Measurements from ENCODE around the gene LHFPL4. TPM values are rescaled to one million over a fixed set of nuclear protein-coding genes. Genes with fewer than 3 reads are reported as not detected.

Gene LHFPL4
- total RNA-seq, 2 experiments from 2014 or later, result not detected

DNA sequence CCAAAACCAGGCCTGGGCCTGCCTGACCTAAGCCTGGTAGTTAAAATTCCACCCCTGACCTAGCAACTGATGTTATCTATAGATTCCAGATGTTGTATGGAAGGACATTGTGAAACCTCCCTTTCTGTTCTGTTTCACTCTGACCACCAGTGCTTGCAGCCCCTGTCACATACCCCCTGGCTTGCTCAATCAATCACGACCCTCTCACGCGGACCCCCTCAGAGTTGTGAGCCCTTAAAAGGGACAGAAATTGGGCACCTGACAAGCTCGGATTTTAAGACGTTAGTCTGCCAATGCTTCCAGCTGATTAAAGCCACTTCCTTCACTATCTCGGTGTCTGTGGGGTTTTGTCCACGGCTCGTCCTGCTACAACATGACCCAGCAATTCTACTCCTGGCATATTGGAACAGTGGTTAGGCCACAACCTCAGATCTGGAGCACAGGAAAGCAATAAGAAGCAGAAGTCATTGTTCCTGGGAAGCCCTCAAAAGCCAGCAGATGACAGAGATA lies 36.7 kb upstream of the LHFPL4 start:
- DNase-seq (ENCODE audit: low spot score), result no peak
- H4K20me1 ChIP-seq (ENCODE audit: insufficient read depth, low read length), result no peaks in the 10 kb centered on the region
- no peak overlapping the region for H2AFZ ChIP-seq (ENCODE audit: low read length)
- intact Hi-C loops (cut with micrococcal nuclease; ENCODE audit: unreplicated experiment), result no loop called here
- H3K36me3 ChIP-seq (ENCODE audit: insufficient read depth, low read length), result no peaks in the 10 kb centered on the region
- no peaks in the 10 kb centered on the region for H3K9me3 ChIP-seq (ENCODE audit: low read length)
- POLR2A ChIA-PET, result no interaction called here
- no peak overlapping the region for H3K4me3 ChIP-seq (ENCODE audit: low read depth, low read length, poor library complexity, severe bottlenecking)
- H3K27ac ChIP-seq (ENCODE audit: low read depth, low read length, poor library complexity, severe bottlenecking), result no peak overlapping the region
- no peak overlapping the region for H3K4me2 ChIP-seq (ENCODE audit: low read length)
- no peaks in the 10 kb centered on the region for H3K9me2 ChIP-seq (ENCODE audit: insufficient read depth, low read length)
- BruUV-seq (replicated peaks), result no TSS peak
- H3K4me1 ChIP-seq (ENCODE audit: insufficient read depth, low read length, poor library complexity, severe bottlenecking), result no peaks in the 10 kb centered on the region
- no peaks in the 10 kb centered on the region for H3K79me2 ChIP-seq (ENCODE audit: insufficient read depth, low read depth, low read length)
- TF ChIP-seq CTCF (conservative IDR thresholded peaks at IDR 0.05; ENCODE audit: low read length) (no peak), EZH2phosphoT487 (IDR thresholded peaks at IDR 0.05; ENCODE audit: borderline replicate concordance, low read depth, low read length) (no peak)
- CTCF ChIA-PET (ENCODE audit: unreplicated experiment), result no interaction called here

DNA sequence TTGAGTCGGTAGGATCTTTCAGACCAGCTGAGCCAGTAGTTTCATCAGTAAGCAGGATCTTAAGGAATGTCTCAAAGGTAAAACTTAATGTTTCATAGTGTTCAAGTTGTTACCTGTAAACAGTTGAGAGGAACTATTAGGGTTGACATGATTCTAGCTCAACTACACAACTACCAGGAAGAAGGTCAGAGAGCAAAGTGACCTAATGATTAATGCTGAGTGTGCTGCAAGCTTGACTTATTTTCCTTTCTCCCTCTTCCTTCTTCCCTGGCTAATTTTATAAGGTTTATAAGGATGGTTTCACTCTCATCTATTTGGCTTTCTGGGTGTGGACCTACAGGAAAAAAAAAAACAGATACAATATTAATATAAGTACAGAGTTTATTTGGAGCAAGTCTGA lies 30.2 kb upstream of the LHFPL4 start:
- Histone ChIP-seq H3K4me2 (ENCODE audit: low read length) (no peak overlapping the region), H3K4me3 (ENCODE audit: low read depth, low read length, poor library complexity, severe bottlenecking) (no peak overlapping the region), H4K20me1 (ENCODE audit: insufficient read depth, low read length) (no peaks in the 10 kb centered on the region), H3K9me3 (ENCODE audit: low read length) (no peaks in the 10 kb centered on the region), H2AFZ (ENCODE audit: low read length) (no peak overlapping the region), H3K79me2 (ENCODE audit: insufficient read depth, low read depth, low read length) (no peaks in the 10 kb centered on the region), H3K9me2 (ENCODE audit: insufficient read depth, low read length) (no peaks in the 10 kb centered on the region), H3K4me1 (ENCODE audit: insufficient read depth, low read length, poor library complexity, severe bottlenecking) (no peaks in the 10 kb centered on the region), H3K27ac (ENCODE audit: low read depth, low read length, poor library complexity, severe bottlenecking) (no peak overlapping the region), H3K36me3 (ENCODE audit: insufficient read depth, low read length) (no peaks in the 10 kb centered on the region)
- ChIA-PET POLR2A (interaction anchor here (0.7 kb wide), 2 partner anchors 1110 to 1305 kb away, joined by 3 to 4 read pairs; no protein-coding TSS in a partner anchor), CTCF (ENCODE audit: unreplicated experiment) (no interaction called here)
- intact Hi-C loops (cut with micrococcal nuclease; ENCODE audit: unreplicated experiment), result no loop called here
- TF ChIP-seq CTCF (conservative IDR thresholded peaks at IDR 0.05; ENCODE audit: low read length) (no peak), EZH2phosphoT487 (IDR thresholded peaks at IDR 0.05; ENCODE audit: borderline replicate concordance, low read depth, low read length) (no peak)
- no peak for DNase-seq (ENCODE audit: low spot score)
- BruUV-seq (replicated peaks), result no TSS peak

DNA sequence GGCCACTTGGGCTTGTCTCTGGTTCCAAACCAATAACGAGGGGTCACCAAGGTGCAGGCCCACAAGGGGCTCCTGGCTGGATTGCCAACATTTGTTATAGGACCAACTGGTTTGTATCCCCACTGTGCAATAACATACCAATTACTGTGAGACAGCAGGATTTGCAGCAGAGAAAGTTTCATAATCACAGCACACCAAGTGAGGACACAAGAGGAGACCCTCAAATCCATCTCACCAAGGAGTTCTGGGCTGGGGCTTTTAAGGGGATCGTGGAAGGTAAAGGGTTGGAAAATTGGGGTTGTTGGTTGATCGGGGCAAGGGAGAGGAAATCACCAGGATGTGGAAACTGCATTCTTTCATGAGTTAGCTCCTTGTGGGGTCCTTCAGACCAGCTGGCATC lies 29.7 kb upstream of the LHFPL4 start:
- CTCF ChIA-PET (ENCODE audit: unreplicated experiment), result no interaction called here
- BruUV-seq (replicated peaks), result no TSS peak
- Histone ChIP-seq H3K27ac (ENCODE audit: low read depth, low read length, poor library complexity, severe bottlenecking) (no peak overlapping the region), H3K4me1 (ENCODE audit: insufficient read depth, low read length, poor library complexity, severe bottlenecking) (no peaks in the 10 kb centered on the region), H3K9me3 (ENCODE audit: low read length) (no peaks in the 10 kb centered on the region), H2AFZ (ENCODE audit: low read length) (no peak overlapping the region), H3K79me2 (ENCODE audit: insufficient read depth, low read depth, low read length) (no peaks in the 10 kb centered on the region), H3K4me3 (ENCODE audit: low read depth, low read length, poor library complexity, severe bottlenecking) (no peak overlapping the region), H3K36me3 (ENCODE audit: insufficient read depth, low read length) (no peaks in the 10 kb centered on the region), H3K9me2 (ENCODE audit: insufficient read depth, low read length) (no peaks in the 10 kb centered on the region), H4K20me1 (ENCODE audit: insufficient read depth, low read length) (no peaks in the 10 kb centered on the region), H3K4me2 (ENCODE audit: low read length) (no peak overlapping the region)
- TF ChIP-seq EZH2phosphoT487 (IDR thresholded peaks at IDR 0.05; ENCODE audit: borderline replicate concordance, low read depth, low read length) (no peak), CTCF (conservative IDR thresholded peaks at IDR 0.05; ENCODE audit: low read length) (no peak)
- intact Hi-C loops (cut with micrococcal nuclease; ENCODE audit: unreplicated experiment), result no loop called here
- POLR2A ChIA-PET, result interaction anchor here (0.7 kb wide), 2 partner anchors 1110 to 1305 kb away, joined by 3 to 4 read pairs; no protein-coding TSS in a partner anchor
- DNase-seq (ENCODE audit: low spot score), result no peak

Data from OCI-LY7 (cell line).